HG02943 (cell line): ENCODE results near the gene NCKAP5.

Source experiments
- ATAC-seq: cut with Tn5 transposase; IDR thresholded peaks from one replicate; pipeline ENCODE4 v1.9.1; 2021; ENCODE audit warnings: mild to moderate bottlenecking, low read depth, moderate library complexity; ENCODE audit not compliant: unreplicated experiment

The NCKAP5 gene

DNA sequence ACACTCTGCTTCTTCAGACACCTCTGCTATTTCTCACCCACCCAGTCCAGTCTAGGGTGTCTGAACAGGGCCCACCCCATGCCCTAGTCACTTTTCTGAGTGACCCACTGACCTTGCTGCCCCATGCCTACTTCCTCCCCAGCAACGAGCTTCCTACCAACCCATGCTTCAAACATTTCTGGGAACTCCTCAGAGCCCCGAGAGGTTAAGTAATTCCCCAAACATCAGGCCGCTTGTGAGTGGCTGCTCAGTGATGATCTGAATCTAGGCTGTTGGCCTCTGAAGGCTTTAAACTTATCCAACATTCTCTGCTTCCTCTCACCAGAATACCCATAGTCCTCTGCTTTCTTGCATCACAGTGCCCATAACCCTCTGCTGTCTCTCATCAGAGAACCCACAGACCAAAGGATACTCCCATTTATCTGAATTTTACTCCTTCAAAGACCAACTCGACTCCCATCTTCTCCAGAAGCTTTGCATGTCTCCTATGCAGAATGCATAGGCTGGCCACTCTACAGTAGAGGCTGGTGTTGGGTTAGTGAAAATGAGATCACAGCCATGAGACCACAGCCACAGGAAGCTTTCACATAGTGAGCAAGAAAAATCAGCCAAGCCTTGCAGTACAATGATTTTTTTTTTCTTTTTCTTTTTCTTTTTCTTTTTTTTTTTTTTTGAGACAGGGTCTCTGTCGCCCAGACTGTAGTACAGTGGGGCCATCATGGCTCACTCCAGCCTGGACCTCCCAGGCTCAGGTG lies 588.7 kb downstream of the NCKAP5 start:
- peak; percentile 59 for ATAC-seq

DNA sequence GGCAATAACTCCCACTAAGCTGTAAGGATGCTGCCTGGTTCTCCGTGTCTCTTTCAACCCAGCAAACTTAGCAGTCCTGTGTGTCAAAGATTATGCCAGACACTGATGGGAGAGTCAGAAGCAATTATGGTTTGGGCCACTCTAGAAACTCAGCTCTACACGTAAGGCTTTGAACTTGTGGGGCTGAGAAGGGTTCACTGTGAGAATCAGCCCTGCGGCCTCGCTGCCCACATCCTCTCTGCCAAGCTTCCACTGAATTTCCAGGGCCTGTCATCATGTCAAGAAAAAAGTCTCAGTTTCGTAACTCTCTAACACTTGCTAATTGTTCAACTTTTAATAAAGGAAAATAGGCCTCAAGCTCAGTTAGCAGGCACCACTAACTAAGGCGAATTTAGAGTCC lies 589.4 kb downstream of the NCKAP5 start:
- ATAC-seq = peak; percentile 53

DNA sequence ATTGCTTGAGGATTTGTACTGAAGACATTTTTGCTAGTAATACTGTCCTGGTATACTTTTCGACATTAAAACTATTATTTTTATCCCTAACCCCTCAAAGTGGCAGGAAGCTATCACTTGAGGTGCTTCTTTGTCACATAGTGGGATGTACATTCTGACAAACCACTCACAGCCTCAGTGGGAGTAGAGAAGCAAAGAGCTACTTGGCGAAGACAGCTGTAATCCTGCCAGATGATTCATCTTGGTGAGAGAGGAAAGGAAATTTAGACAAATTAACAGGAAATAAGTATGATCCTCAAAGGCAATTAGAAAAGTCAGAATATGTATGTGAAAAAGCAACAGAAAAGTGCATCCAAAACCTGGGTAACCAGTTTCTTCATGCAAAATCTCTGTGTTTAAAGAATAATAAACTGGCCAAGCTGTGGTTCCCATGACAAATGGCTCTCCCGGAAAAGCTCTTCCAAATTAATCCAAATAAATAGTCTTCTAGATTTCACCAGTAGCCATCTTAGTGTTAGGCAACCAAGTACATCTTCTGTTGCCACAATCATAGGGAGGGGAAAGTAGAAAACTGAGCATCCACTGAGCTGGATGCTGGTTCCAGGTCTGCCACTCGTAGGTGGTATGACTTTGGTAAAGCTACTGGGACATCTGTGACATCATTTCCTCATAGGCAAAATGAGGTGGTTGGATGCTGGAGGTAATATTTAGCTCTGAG lies 590.3 kb downstream of the NCKAP5 start:
- ATAC-seq = no peak

DNA sequence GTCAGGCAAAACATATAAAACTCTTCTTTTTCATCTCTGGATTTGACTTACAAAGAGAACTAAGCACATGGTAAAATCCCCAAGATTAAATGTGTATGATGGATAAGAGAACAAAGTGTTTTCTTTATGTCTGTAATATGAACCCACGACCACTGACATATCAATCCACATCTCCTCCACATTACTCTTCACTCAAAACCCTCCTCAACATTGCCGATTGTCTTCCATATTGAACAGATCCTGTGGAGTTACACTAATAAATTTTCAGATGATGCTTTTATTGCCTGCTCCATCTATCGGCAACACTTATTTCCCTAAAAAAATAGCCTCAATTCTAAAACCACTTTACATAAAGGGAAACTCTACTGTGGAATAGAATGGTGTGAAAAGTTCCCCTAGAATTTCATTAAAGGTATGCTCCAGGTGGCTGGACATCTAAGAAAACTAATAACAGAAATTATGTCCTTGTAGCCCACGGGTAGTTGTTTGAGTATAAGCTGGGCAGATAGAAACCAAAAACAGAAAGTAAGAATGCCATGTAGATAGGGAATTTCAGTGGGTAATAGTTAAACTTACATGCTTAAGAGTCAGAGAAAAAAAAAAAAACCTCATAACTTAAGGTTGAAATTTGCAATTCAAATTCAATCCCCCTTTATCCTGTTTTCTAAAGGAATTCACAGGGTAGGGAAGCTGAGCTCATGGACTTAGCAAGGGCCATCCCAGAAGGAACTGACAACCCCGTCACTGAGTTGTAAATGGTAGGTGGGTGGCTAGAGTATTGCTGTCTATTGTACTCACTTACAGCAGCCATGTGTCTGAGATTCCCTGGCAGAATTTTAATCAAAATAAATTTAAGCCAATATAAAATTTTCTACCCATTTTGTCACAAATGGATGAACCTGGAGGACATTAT lies 592.8 kb downstream of the NCKAP5 start:
- ATAC-seq = peak; percentile 42

DNA sequence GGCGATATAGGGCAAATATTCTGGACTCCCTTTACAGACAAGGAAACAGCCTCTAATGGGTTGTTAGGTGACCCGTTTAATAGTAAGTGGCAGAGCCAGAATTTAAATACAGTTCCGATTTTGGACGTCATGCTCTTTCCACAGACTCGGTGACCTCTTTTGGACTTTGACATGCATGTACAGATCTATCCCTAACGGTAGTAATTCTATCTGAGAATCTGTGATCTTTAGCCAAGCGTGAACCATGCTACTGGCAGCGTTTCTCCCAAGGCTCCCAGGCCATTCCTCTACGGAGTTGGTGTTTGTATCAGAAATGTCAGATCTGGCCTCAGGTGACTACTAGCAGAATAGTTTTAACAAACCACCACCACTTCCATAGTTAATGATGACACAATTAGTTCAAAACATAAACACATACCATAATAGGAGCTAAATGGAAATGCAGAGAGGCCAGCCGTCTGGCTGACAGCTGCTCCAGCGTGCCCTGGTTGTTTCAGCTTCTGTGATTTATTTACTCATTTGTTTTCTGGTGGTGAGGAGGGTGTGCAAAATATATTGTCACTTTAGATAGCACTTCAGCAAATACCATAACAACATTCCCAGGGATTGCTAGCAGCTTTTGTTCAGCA lies 593.7 kb downstream of the NCKAP5 start:
- no peak for ATAC-seq

DNA sequence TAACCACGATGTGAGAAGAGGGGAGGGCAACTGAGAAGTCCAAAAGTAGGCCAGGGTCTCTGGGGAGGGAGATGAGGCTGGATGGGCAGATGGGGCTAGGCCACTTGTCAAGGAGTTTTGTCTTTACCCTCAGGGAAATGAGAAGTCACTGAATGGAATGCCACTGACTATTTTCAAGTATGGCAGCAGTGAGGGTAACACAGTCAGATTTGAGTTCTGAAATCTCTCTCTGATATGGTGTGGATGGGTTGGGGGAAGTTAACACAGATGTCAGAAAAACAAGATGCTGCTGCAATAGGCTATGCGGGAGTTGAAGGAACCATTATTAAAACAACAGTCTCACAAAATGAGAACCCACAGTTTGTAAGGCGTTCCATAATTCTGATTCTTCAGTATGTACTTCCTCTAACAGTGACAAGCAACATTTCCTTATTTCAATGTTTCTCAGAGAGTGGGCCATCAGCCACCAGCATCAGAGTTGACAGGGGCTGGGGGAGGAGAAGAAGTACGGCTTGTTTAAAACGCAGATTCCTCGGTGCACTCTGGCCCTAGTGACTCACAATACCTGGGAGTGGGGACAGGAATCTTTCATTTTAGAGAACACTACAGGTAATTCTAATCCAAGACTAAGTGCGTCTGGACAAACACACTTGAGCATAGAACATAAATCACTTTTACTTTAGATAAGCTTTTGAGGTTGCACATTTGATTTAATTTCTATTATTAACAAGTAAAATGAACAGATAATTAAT lies 596.8 kb downstream of the NCKAP5 start:
- no peak for ATAC-seq

DNA sequence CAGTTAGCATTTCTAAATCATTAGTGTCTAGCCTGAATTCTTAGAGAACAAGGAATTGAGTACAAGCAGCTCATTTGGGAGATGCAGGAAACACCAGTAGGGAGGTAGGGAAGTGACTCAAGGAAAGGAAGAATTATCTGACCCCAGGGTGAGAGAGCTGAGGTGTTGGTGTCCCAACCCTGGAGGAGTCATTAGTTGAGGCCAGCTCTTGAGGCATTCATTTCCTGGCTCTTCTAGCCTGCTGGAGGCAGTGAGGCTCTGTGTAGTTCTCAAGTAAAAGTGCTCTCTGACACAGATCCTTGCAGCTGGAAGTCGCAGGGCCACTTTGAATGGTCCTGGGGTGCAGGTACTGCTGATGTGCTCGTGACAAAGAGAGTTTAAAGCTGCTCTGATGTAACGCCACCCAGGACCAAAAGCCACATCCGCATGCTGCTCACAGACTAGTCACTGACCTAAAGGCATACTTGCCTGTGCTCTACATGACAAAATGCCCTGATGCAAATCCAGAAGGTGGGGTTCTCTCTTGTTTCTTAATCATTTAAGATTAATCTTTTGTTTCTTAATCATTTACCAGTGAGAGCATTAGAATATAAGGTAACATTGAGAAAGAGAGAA lies 598.8 kb downstream of the NCKAP5 start:
- ATAC-seq = no peak

DNA sequence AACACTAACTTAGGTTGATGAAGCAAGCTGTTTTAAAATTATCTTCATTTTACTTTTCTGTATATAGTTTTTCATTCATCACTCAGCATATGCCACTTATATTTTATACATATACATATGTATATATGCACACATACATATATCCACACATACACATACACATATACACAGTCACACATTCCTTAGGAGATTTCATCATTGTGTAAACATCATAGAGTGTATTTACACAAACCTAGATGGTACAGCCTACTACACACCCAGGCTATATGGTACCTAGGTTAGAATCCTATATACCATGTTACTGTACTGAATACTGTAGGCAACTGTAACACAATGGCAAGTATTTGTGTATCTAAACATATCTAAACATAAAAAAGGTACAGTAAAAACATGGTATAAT lies 602.8 kb downstream of the NCKAP5 start:
- no peak for ATAC-seq

DNA sequence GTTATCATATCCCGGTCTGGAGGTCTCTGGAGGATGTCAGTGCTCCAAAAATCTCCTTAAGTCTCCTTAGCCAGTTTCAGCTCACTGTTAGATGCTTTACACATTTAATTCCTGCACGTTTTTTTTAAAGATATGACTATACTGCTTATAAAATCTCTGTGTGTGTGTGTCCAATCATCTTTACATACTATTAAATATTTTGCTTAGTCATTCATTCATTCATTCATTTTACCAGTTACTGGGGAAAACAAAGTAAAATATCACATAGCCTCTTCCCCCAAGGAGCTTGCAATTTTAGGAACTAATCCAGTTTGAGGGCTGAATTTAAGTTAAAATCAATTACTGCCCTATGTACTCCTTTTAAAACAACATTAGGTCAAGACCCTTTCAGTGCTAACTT lies 605.1 kb downstream of the NCKAP5 start:
- ATAC-seq = no peak

DNA sequence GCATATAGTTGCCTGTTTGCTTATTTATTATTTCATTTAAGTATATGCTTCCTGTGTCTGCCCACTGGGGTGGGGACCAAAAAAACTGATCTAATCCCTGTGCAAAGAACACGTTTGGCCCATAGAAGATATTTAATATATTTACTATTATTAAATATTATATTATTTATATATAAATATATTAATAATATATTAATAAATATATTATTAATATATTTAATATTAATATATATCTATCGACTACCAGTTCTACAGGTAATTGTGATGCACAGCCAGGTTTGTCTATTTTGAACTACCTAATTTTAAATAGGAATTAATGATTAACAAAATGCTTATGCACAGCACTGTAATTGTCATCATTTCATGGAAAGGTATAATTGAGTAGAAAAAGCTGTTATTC lies 609.4 kb downstream of the NCKAP5 start:
- ATAC-seq = no peak

DNA sequence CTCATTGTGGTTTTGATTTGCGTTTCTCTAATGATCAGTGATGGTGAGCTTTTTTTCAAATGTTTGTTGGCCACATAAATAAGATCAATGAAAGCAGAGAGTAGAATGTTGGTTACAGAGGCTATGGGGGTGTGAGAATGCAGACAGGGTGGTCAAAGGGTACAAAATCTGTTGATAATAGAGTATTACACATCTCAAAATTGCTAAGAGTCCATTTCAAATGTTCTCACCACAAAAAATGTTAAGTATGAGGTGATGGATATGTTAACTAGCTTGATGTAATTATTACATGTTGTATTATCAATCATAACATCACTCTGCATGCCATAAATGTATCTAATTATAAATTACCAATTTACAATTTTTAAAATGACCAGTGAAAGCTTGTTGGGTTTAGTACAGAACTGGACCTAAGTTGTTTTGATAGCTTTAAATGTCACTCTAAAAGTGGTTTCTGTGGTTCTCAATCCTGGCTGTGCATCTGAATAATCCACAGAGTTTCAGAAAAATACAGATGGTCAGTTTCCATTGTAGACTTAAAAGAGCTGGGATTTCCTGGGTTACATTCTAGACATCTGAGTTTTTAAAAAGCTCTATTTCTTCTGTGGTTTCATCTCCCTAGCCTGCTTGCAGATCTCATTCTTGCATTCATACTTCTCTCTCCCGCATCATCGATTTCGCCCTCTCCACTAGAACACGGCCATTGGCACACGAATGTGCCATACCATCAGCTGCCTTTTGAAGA lies 612.2 kb downstream of the NCKAP5 start:
- no peak for ATAC-seq

DNA sequence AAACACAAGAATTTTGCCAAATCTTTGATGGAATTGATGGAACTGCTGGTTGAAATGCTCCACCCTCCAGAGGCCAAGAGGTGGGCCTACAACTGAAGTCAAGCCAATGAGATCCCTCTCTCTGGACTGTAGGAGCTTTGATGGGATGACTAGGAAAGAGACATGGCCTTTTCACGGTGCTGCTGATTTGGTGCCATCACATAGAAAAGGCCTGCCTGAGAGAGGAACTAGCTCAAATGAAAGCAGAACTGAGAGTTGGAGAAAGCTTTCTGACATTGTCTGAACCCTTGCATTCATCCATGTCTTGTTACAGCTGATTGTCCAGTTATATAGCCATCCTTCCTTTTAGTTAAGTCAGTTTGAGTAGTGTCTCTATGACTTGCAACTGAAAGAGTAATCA lies 614.5 kb downstream of the NCKAP5 start:
- peak; percentile 72 for ATAC-seq

DNA sequence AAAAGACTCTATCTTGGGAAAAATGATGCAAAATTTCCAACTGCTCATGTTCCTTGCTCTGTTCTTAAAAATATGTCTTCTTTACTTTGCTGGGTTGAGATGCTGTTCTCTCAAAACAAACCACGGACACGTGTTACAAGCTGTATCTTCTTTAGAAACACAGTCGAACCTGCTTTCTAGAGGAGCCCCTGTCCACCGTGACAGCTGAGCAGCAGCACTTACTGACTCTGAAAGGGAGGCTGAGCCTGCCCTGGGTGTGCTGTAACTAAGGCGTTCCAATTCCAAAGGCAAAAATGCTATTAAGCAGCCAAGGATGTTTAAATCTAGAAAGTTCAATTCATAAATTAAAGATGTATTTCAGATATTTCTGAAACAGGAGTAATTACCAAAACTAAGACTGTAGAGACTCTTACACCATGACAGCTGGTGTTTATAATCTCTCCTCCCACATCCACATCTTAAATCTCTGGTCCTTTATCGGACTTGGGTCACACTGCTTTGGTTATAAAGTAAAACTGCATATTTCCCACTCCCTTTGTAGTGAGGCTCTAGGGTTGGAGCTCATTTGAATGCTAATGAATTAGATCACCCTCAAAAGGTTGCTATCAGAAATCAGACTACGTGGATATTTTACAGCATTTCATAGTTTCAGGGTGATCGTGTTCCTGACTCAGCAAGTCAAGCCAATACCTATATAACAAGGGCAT lies 617.1 kb downstream of the NCKAP5 start:
- no peak for ATAC-seq

DNA sequence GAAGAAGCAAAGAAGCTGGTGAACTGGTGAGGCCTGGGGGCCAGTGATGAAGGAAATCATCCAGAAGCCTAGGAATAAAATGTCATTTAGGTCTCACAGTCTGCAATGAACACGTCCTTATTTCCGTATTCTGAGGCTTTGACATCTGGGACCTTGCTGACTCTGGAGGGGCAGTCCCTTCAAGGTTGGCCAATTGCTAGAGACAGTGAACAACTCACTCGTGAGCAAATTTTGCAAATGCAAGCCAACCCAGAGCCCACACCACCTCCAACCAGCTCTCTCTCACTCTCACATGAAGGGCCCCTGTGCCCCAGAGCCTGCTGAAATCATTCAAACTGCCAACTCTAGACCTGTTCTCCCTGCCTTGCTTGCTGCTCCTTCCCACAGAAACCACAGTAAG lies 619.2 kb downstream of the NCKAP5 start:
- ATAC-seq = no peak

DNA sequence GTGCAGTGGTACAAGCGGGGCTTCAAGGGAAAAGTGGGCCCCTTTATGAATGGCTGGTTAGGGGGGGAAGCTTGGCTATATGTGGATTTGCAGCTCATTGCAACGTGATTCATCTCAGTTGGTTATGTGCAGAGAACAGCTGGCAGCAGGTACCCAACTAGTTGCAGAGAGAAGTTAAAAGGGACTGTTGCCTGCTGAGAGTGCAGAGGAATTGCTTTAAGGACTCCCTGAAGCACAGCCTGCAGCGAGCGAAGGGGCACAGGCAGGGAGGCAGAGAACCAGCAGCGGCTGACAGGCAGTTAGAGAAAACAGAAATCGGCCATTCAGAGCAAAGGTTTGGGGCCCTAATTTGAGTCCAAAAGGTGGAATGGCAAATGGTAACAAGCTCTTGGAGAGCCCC lies 620.1 kb downstream of the NCKAP5 start:
- ATAC-seq = no peak

DNA sequence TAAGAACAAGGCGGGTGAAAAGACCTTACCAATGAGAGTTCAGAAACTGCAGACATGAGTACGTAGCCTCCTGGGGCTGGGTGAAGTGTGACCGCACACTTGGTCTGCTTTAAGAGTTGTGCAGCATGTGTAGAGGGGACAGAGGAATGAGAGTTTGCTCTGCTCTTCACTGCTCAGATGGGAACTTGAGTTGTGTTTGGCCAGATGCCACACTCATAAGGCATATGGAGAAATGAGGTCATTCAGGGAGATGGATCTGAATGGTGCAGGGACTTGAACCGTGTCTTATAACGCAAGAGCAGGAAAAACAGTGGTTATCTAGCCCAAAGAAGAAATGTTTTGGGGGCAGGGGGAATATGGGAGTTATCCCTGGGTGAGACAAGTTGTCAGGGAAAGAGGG lies 624.4 kb downstream of the NCKAP5 start:
- ATAC-seq = no peak

DNA sequence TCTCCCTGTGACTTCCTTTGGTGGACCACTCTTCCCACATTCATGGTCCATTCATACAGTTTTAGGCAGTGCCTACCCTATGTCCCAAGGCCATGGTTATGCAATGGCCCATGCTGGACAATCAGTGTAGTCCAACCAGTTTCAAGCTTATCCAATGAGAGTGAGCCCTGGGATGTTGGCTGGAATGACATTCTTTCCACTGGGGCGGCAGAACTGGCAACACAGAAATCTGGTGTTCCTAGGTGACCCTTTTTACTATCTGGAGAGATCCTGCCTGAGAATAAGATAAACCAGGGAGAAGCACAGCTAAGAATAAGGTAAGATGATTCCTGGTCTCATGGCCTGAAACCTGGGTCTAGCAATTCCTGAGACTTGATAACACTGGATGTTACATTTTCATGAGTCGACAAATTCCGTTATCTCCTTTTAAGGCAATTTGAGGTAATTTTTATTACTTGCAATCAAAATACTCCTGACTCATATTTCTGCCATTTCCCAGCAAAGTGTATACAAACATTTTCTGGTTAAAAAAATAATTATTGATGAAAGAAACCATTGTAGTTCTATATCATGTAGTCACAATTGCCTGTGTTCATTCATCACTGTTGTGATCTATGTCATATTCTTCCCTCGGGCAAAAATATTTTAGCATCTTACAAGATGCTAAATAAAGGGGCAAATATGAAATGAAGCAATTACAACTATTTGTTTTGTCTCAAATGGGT lies 626.8 kb downstream of the NCKAP5 start:
- no peak for ATAC-seq

DNA sequence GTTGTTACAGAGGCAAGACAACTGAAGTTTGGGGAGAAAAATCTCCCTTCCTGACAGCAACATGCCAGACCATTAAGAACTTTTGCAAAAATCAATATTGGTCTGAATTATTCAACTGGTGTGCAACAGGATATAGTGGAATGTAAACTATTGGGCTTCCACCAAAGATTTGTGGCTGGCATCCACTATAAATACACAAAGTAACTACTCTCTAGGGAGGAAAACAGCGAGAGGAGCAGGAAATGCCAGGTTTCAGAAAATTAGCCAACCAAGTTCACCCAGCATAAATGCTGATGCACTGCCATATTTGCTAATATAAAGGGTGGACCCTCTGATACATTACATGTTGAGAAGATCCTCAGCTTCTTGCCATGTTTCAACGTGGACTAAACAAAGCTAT lies 630.6 kb downstream of the NCKAP5 start:
- no peak for ATAC-seq
